OCI-LY3 (cell line): ENCODE measurements around the gene XYLT2.

Experiments
- EZH2phosphoT487 ChIP-seq: fragments of 200-600 bp; shearing (Covaris generic); IDR thresholded peaks from 2 replicates; pipeline ENCODE4 v1.6.1; 2018; ENCODE audit warnings: antibody characterized with exemption, mixed run types, low read depth
- TF ChIP-seq, protein P1 (sequence below): fragments of 200-600, 300-600 bp; sonication (generic); IDR thresholded peaks from 2 replicates; pipeline ENCODE4 v1.5.1; 2014; ENCODE audit warnings: antibody characterized with exemption, low read length, low read depth

DNA sequence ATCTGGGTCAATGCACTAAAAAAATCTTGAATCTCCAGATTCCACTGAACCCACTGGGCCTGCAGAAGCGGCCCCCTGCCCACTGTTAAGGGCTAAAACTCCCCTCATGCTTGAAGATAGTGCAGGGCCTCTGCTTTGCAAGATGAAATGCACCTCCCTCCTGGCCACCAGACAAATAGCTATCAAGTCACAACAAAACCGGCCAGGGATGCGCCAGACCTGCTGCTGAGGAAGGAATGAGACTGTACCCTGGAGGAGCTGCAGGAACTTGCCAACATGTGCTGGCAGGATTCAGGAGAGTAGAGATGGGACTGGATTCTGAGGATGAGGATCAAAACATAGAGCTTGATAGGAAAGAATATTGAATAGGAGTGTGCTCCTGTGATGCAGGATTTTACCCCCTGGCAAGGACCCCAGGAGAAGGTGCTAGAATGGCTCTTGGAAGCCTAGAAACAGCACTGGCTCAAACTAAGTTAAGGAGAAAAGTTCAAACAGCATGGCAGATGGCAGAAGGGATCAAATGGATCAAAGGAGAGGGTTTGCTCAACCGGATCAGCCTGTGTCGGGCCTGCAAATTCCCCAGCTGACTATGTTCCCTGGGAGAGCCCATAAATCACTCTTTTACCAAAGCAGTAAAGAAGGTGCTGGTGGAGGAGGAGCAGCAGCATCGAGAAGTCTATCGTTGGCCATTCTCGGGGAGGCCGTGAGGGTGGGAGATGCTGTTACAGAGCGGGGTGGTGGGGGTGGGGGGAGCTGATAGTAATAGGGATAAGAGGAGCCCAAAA, 27.2 kb upstream of the XYLT2 start:
- TF ChIP-seq, protein P1, sequence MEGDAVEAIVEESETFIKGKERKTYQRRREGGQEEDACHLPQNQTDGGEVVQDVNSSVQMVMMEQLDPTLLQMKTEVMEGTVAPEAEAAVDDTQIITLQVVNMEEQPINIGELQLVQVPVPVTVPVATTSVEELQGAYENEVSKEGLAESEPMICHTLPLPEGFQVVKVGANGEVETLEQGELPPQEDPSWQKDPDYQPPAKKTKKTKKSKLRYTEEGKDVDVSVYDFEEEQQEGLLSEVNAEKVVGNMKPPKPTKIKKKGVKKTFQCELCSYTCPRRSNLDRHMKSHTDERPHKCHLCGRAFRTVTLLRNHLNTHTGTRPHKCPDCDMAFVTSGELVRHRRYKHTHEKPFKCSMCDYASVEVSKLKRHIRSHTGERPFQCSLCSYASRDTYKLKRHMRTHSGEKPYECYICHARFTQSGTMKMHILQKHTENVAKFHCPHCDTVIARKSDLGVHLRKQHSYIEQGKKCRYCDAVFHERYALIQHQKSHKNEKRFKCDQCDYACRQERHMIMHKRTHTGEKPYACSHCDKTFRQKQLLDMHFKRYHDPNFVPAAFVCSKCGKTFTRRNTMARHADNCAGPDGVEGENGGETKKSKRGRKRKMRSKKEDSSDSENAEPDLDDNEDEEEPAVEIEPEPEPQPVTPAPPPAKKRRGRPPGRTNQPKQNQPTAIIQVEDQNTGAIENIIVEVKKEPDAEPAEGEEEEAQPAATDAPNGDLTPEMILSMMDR = no peak
- TF ChIP-seq EZH2phosphoT487 = no peak
